Motor neuron (in vitro differentiated cells): ENCODE results near the gene OR5W2. TPM values are rescaled to one million over a fixed set of nuclear protein-coding genes. Genes with fewer than 3 reads are reported as not detected.
"Not testable (repeated sequence)": the region's sequence is repeated elsewhere in the genome, so short reads cannot be mapped to it uniquely, and the experiment has no call there.

Source experiments
- ATAC-seq, 8 experiments: fragments of 200-7000 bp; cut with Tn5 transposase; replicated peaks in 6 of 8; 2 replicates each; pipeline ENCODE4 v1.8.0; 2021; ENCODE audit warnings: mild to moderate bottlenecking in 8 of 8, moderate library complexity in 8 of 8
- H3K27ac ChIP-seq, 2 donors: fragments of 250-450 bp; sonication (Bioruptor Pico); 2 replicates each; pipeline ENCODE4 v1.9.0; 2021; ENCODE audit warnings: antibody characterized with exemption in 2 of 2, mild to moderate bottlenecking in 2 of 2, moderate library complexity in 1 of 2
- H3K4me1 ChIP-seq, 2 donors: fragments of 250-450 bp; sonication (Bioruptor Pico); replicated peaks in 1 of 2; 2 replicates each; pipeline ENCODE4 v1.6.1; 2021; ENCODE audit warnings: antibody characterized with exemption in 2 of 2, mild to moderate bottlenecking in 2 of 2, moderate library complexity in 1 of 2
- H3K4me3 ChIP-seq, 5 donors: fragments of 250-450 bp; sonication (Bioruptor Pico); 2 replicates each; pipeline ENCODE4 v1.9.0; 2021; ENCODE audit warnings: antibody characterized with exemption in 5 of 5, mild to moderate bottlenecking in 5 of 5, moderate library complexity in 4 of 5
- WGBS, 10 experiments: fragments of 450-650 bp; shearing (Covaris generic); methylation state at CpG; one replicate each; pipeline ENCODE4 v1.0.0; 2022; 5-methylcytosine and 5-hydroxymethylcytosine counted together
- in situ Hi-C, 9 experiments: fragments of 400-800 bp; cut with MboI; loops; one replicate each; pipeline ENCODE4 v1.15.0; 2021; ENCODE audit warnings: low sequenced_read_pairs in 9 of 9, low pct_unique_long_range_greater_than_20kb in 2 of 9; ENCODE audit not compliant: unreplicated experiment in 9 of 9
- total RNA-seq, 8 experiments: library from RNA; unstranded; fragments of 300-600 nt; gene quantifications; 2 replicates each; pipeline versions ENCODE4 v1.2.3 to v1.2.4, GENCODE V29; 2022

The OR5W2 gene
- total RNA-seq = under 1 TPM in 1 of 8 experiments, not detected in 7; 0.52 TPM

GRCh38 chr11:55914482-55914881 is at the start of gene OR5W2:
TSS of gene OR5W2 (minus strand) at chr11:55914582. CDS start at chr11:55914582, 0 bp downstream.
- in situ Hi-C loops = no loop called here
- no peak for ATAC-seq
- 0 to 80% (median 54%) methylated on average over 1 of the region's 1 CpG; no CpG with 5 or more reads in 3 of the 10 experiments for WGBS, 10 experiments

GRCh38 chr11:55956521-55956920 is 42.1 kb upstream of the OR5W2 start:
- WGBS, 10 experiments = 0 to 90% (median 65%) methylated on average over 2 to 4 of the region's 4 CpGs
- no peak for ATAC-seq
- Histone ChIP-seq H3K4me3 (no peak overlapping the region), H3K27ac (no peak overlapping the region), H3K4me1 (no peaks in the 10 kb centered on the region)
- in situ Hi-C loops = no loop called here

More at GRCh38 chr11:55914482-55914881, at the start of gene OR5W2:
- Histone ChIP-seq H3K4me3 (no peak within 1 kb of the TSS), H3K4me1 (no peaks in the 10 kb centered on the region), H3K27ac (no peak within 1 kb of the TSS)

DNA sequence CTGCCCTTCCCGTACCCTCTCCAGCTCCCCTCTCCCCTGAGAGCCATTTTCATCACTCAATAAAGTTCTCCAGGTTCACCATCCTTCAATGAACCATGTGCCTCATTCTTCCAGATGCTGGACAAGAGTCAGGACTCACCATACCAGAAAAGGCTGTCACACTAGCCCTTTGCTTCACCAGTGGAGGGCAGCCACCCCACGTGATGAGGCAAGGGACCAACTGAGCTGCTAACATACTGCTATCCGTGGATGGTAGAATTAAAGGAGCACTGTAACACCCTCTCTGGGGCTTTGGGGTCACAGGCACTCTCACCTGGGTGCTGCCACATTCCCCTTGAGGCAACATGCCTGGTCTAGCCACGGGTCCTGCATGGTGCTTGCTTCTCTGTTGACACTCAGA is 34.9 kb upstream of the OR5W2 start:
- Histone ChIP-seq H3K27ac (no peak overlapping the region), H3K4me3 (no peak overlapping the region), H3K4me1 (no peaks in the 10 kb centered on the region)
- in situ Hi-C loops = loop anchor here in 6 of 9 experiments (10.0 to 25.0 kb wide), 4 partner anchors 825 to 1313 kb away; no protein-coding TSS in a partner anchor
- no peak for ATAC-seq
- WGBS, 10 experiments = 17 to 92% (median 66%) methylated on average over 1 to 3 of the region's 4 CpGs; no CpG with 5 or more reads in 6 of the 10 experiments

DNA sequence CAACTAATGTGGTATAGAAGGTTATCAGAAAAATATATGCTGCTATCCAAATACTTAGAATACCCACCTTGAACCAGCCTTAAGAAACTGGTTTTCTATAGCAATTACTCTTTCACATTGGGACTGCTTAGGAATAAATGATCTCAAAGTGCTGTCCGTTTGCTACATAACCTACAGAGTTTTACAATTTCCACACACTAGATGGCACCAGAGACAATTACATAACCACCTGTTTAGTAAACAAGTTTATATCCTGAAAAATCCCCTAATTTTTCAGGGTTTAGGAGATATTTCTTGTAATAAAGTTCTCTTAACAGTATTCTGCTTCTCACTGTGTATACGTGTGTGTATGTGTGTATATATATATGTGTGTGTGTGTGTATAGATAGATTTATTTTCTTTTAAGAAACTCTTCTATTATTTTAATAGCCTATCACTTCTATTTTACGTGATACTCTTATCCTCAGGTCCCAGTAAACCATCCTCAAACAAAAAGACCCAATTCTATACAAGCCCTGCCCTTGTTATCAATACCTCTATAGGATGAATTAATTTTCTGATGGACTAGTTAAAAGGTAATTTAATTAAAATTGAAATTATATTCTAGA is 28.5 kb upstream of the OR5W2 start:
- in situ Hi-C loops = loop anchor here in 6 of 9 experiments (10.0 to 25.0 kb wide), 4 partner anchors 832 to 1319 kb away; no protein-coding TSS in a partner anchor
- peak in 4 of 8 experiments; percentile 27 to 60 (median 53) for ATAC-seq
- Histone ChIP-seq H3K27ac (no peak overlapping the region), H3K4me3 (no peak overlapping the region), H3K4me1 (no peaks in the 10 kb centered on the region)
- 0 to 58% (median 4%) methylated on average over 1 to 2 of the region's 3 CpGs; no CpG with 5 or more reads in 2 of the 10 experiments for WGBS, 10 experiments

- Histone ChIP-seq H3K27ac (no peak within 1 kb of the TSS), H3K4me1 (no peaks in the 10 kb centered on the region), H3K4me3 (no peak within 1 kb of the TSS)
- no peak for ATAC-seq
- 0 to 89% (median 67%) methylated on average over 2 of the region's 2 CpGs; no CpG with 5 or more reads in 1 of the 10 experiments for WGBS, 10 experiments
- in situ Hi-C loops = loop anchor here in 5 of 9 experiments (25.0 kb wide), 2 partner anchors 851 to 1326 kb away; no protein-coding TSS in a partner anchor
Measured at GRCh38 chr11:55936300-55936699, 21.9 kb upstream of the OR5W2 start, which contains the start of gene OR5I1. TSS of gene OR5I1 (minus strand) at chr11:55936400. CDS start at chr11:55936400, 0 bp downstream.

DNA sequence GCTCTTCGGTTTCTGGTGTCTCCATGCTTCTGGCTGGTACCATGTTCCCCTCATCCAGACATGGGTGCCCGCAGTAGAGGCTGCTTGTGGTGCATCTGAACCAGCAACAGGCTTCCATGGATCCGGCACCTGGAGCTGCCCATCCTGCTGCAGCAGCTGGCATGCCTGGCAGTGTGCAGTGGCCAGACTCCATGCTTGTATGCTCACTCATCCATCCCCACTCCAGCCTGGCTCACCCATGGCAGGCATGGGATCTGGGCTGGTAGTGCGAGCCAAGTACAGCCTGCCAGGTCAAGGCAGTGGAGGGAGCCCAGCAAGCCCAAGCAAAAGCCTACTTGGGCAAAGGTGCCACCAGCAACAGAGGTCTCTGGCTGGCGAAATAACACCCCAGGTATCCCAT is 6.2 kb upstream of the OR5W2 start:
- no peak overlapping the region for H3K4me3 ChIP-seq
- H3K4me1 ChIP-seq = no peaks in the 10 kb centered on the region
- ATAC-seq = no peak
- WGBS, 10 experiments = 0 to 100% (median 60%) methylated on average over 1 to 3 of the region's 5 CpGs; no CpG with 5 or more reads in 1 of the 10 experiments
- in situ Hi-C loops = no loop called here
- no peak overlapping the region for H3K27ac ChIP-seq

- no peak for ATAC-seq
- WGBS, 10 experiments = 0 to 80% (median 13%) methylated on average over 1 to 2 of the region's 2 CpGs
- Histone ChIP-seq H3K4me1 (no peaks in the 10 kb centered on the region), H3K27ac (no peak overlapping the region), H3K4me3 (no peak overlapping the region)
- in situ Hi-C loops = no loop called here
Measured at GRCh38 chr11:55902308-55902707, 12.1 kb downstream of the OR5W2 start.

DNA sequence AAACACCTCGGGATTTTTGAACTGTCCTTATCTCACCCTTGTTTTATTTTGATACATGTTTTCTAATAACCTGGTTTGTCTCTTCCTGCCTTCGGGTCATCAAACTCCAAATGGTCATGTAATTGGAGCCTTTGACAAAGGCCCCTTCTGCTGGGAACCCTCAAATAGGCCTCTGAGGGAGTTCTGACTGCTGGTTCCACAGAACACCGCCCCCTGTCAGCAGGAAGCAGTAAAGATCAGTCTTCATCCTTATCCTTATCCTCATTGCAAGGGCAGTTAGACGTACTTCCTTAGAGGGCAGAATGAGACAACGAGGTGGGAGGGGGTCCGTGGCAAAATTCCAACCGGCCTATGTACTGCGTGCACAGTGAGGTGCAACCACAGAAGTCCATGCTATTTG is 19.2 kb downstream of the OR5W2 start:
- in situ Hi-C loops = no loop called here
- no peak overlapping the region for H3K27ac ChIP-seq
- H3K4me1 ChIP-seq = no peaks in the 10 kb centered on the region
- no peak for ATAC-seq
- no peak overlapping the region for H3K4me3 ChIP-seq
- WGBS, 10 experiments = 0 to 100% (median 64%) methylated on average over 1 to 7 of the region's 8 CpGs

- in situ Hi-C loops, H3K4me3 ChIP-seq, H3K27ac ChIP-seq, ATAC-seq, H3K4me1 ChIP-seq: not testable (repeated sequence)
- whole genome bisulfite sequencing, 10 experiments = 86 to 92% (median 87%) methylated on average over 3 to 4 of the region's 9 CpGs; no CpG with 5 or more reads in 7 of the 10 experiments
Measured at GRCh38 chr11:55885481-55885880, 28.9 kb downstream of the OR5W2 start.

GRCh38 chr11:55884995-55885394 is 29.4 kb downstream of the OR5W2 start:
- H3K4me3 ChIP-seq, in situ Hi-C loops, H3K27ac ChIP-seq, ATAC-seq, H3K4me1 ChIP-seq: not testable (repeated sequence)
- 0 to 82% (median 38%) methylated on average over 1 to 4 of the region's 4 CpGs; no CpG with 5 or more reads in 1 of the 10 experiments for WGBS, 10 experiments

DNA sequence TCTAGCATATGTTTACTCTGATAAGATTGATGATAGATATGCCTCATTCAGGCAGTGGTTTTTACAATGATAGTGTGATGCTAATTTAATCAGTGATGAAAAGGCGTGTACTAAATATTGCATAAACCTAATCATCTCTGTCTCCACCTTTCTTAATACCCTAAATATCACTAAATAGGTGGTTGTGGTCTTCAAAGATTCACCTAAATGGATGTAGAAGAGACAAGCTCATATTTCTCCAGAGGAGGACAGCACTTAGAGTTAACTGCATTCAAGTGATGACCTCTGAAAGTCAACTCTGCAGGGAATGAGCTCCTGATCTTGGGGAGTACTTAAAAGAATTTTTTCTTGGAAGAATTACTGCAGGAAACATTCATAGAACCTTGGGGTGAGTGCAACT is 31.4 kb downstream of the OR5W2 start, which contains the start of gene TRIM51:
TRIM51 (plus strand) TSS at position 301 of the 400 bp plus-strand sequence. CDS start 2,132 bp downstream, outside the sequence.
- ATAC-seq, H3K27ac ChIP-seq, in situ Hi-C loops, H3K4me1 ChIP-seq, H3K4me3 ChIP-seq: not testable (repeated sequence)
- 0% methylated on average over 1 of the region's 1 CpG; no CpG with 5 or more reads in 9 of the 10 experiments for WGBS, 10 experiments

DNA sequence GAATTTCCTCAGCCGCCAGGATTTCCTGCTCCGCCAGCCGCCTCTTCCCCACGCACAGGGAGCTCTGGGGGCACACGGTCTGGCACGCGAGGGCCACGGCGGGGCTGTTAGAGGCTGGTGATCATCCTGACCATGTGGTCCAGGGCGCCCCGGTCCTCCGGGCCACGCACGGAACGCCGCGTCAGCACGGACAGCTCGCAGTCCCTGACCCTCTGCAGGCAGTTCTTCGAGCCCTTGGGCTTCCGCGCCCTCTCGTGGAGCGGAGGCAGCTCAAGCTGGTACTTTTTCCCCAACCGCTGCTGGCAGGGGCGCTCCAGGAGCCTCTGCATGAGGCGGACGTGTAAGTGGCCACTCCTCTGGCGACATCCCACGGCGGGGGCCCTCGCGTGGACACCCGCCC is 41.2 kb downstream of the OR5W2 start:
- not testable (repeated sequence) for H3K4me3 ChIP-seq, H3K27ac ChIP-seq, H3K4me1 ChIP-seq, ATAC-seq
- WGBS, 10 experiments = 83 to 100% (median 95%) methylated on average over 1 to 12 of the region's 34 CpGs; no CpG with 5 or more reads in 7 of the 10 experiments
- in situ Hi-C loops = loop anchor here in 1 of 9 experiments (25.0 kb wide), 1 partner anchor 111 kb away; the partner anchor contains the start of gene OR5D13

DNA sequence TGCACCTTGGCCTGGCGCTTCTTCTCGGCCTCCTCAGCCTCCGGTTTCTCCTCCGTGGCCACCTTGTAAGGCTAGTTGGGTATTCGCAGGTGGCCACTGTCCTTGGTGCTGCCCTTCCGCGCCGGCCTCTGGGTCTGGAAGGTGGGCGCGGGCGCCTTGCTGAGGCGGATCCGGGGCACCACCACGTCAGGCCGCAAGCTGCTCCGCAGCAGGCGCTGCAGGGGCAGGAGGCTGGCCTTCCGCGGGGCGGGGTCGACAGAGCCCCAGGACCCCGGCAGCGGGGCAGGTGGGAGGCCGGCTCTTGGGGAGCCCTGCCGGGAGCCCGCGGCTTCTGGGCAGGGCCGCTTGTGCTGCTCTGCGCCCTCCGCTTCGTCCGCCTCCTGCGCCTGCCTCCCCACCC is 41.7 kb downstream of the OR5W2 start:
- not testable (repeated sequence) for H3K4me3 ChIP-seq, H3K27ac ChIP-seq, ATAC-seq, H3K4me1 ChIP-seq
- WGBS, 10 experiments = 94 to 96% methylated on average over 3 to 12 of the region's 33 CpGs; no CpG with 5 or more reads in 8 of the 10 experiments
- in situ Hi-C loops = loop anchor here in 1 of 9 experiments (25.0 kb wide), 1 partner anchor 110 kb away; the partner anchor contains the start of gene OR5D13
